A549 (cell line): ENCODE data around the gene TSHZ3. TPM values are rescaled to one million over a fixed set of nuclear protein-coding genes. Genes with fewer than 3 reads are reported as not detected.

ENCODE experiments used
- ATAC-seq, 2 experiments: fragments of 200-7000 bp in 1 of 2; fragments of >200 bp in 1 of 2; cut with Nextera tagmentation in 1 of 2; cut with Tn5 transposase in 1 of 2; 3 replicates each; pipeline versions ENCODE4 v1.8.0 to v1.9.1; 2018 to 2020; ENCODE audit warnings: mild to moderate bottlenecking in 1 of 2, moderate library complexity in 1 of 2
- CTCF ChIA-PET: fragments of 300-600 bp; sonication (Branson Sonifier 250); formaldehyde crosslinking; extraction: SDS; loops from one replicate; lab custom pipeline; 2021; ENCODE audit warnings: antibody characterized with exemption, inconsistent platforms; lab: Yijun Ruan, JAX
- POLR2A ChIA-PET: fragments of 350-600 bp; formaldehyde crosslinking; extraction: SDS; loops from one replicate; lab custom pipeline; 2021; ENCODE audit warnings: antibody characterized with exemption, inconsistent platforms; lab: Yijun Ruan, JAX
- DNase-seq, 2 experiments: peaks; one replicate each; pipeline versions ENCODE4 v3.0.0 to v3.0.0-alpha.2; 2011 to 2016; ENCODE audit warnings: low read depth in 1 of 2, low spot score in 1 of 2
- FAIRE-seq: peaks from 2 replicates; lab custom pipeline; 2011; peaks lifted over from hg19 to GRCh38; lab: Jason Lieb, UNC
- H3K27ac ChIP-seq, 2 experiments: fragments of >200 bp; sonication (Bioruptor Twin); formaldehyde crosslinking; 3 replicates each; pipeline ENCODE4 v1.5.1; 2016 to 2017
- H3K4me1 ChIP-seq: fragments of >200 bp; sonication (Bioruptor Twin); formaldehyde crosslinking; 3 replicates; pipeline ENCODE4 v1.6.1; 2016
- H3K4me2 ChIP-seq: fragments of >200 bp; sonication (Bioruptor Twin); formaldehyde crosslinking; 3 replicates; pipeline ENCODE4 v1.6.1; 2016
- H3K4me3 ChIP-seq: fragments of >200 bp; sonication (Bioruptor Twin); formaldehyde crosslinking; 3 replicates; pipeline ENCODE4 v1.5.1; 2016
- H3K9me3 ChIP-seq: fragments of >200 bp; sonication (Bioruptor Twin); formaldehyde crosslinking; 3 replicates; pipeline ENCODE4 v1.6.1; 2016
- BCL3 ChIP-seq: fragments of >200 bp; sonication (Bioruptor Twin); formaldehyde crosslinking; IDR thresholded peaks from 3 replicates; pipeline ENCODE4 v1.6.1; 2016
- BHLHE40 ChIP-seq: IDR thresholded peaks from 2 replicates; pipeline ENCODE4 v1.6.1; 2012; ENCODE audit warnings: low read depth, low read length, inconsistent platforms
- CBX2 ChIP-seq: fragments of 200-600 bp; sonication (generic); IDR thresholded peaks from 2 replicates; pipeline ENCODE4 v1.6.1; 2016; ENCODE audit warnings: low read depth, mild to moderate bottlenecking, borderline replicate concordance
- CHD4 ChIP-seq: fragments of 200-600 bp; sonication (generic); IDR thresholded peaks from 2 replicates; pipeline ENCODE4 v1.6.1; 2016; ENCODE audit warnings: antibody characterized with exemption, mild to moderate bottlenecking, borderline replicate concordance
- E2F6 ChIP-seq: IDR thresholded peaks from 2 replicates; pipeline ENCODE4 v1.6.1; 2012; ENCODE audit warnings: low read depth, borderline replicate concordance
- EP300 ChIP-seq, 2 experiments: fragments of >200 bp; sonication (Bioruptor Twin); formaldehyde crosslinking; IDR thresholded peaks; 2 replicates in 1 of 2; 3 replicates in 1 of 2; pipeline ENCODE4 v1.6.1; 2016 to 2017
- FOSB ChIP-seq: fragments of 250-450 bp; sonication (Bioruptor Pico); IDR thresholded peaks from 2 replicates; pipeline ENCODE4 v1.5.0; 2020; ENCODE audit warnings: mild to moderate bottlenecking, moderate library complexity
- GATA3 ChIP-seq: IDR thresholded peaks from 2 replicates; pipeline ENCODE4 v1.6.1; 2012; ENCODE audit warnings: borderline replicate concordance
- HDAC2 ChIP-seq: fragments of 200-600 bp; sonication (generic); IDR thresholded peaks from 2 replicates; pipeline ENCODE4 v1.6.1; 2016
- HES2 ChIP-seq: fragments of >200 bp; sonication (Bioruptor Twin); formaldehyde crosslinking; IDR thresholded peaks from 2 replicates; pipeline ENCODE4 v1.6.1; 2016
- HMGXB4 ChIP-seq: fragments of 250-450 bp; sonication (Bioruptor Pico); IDR thresholded peaks from 2 replicates; pipeline ENCODE4 v1.5.0; 2021; ENCODE audit warnings: mild to moderate bottlenecking, moderate library complexity, borderline replicate concordance
- HOXB5 ChIP-seq: fragments of 250-450 bp; sonication (Bioruptor Pico); IDR thresholded peaks from 2 replicates; pipeline ENCODE4 v1.5.0; 2020; ENCODE audit warnings: mild to moderate bottlenecking, moderate library complexity
- JUNB ChIP-seq: fragments of >200 bp; sonication (Bioruptor Twin); formaldehyde crosslinking; IDR thresholded peaks from 2 replicates; pipeline ENCODE4 v1.6.1; 2016
- KDM5A ChIP-seq: fragments of 200-600 bp; sonication (generic); IDR thresholded peaks from 2 replicates; pipeline ENCODE4 v1.6.1; 2016; ENCODE audit warnings: antibody characterized with exemption, mild to moderate bottlenecking
- MAZ ChIP-seq: fragments of 150-350 bp; IDR thresholded peaks from 2 replicates; pipeline ENCODE4 v1.6.1; 2014; ENCODE audit warnings: antibody characterized with exemption, low read depth, low read length, borderline replicate concordance
- PBX3 ChIP-seq: IDR thresholded peaks from 2 replicates; pipeline ENCODE4 v1.6.1; 2012
- PHF8 ChIP-seq: fragments of 200-600 bp; sonication (generic); IDR thresholded peaks from 2 replicates; pipeline ENCODE4 v1.6.1; 2016; ENCODE audit warnings: low read depth, mild to moderate bottlenecking, antibody characterized with exemption, moderate library complexity, borderline replicate concordance
- RARB ChIP-seq: fragments of 250-450 bp; sonication (Bioruptor Pico); IDR thresholded peaks from 2 replicates; pipeline ENCODE4 v1.8.0; 2021; ENCODE audit warnings: mild to moderate bottlenecking, moderate library complexity
- USF2 ChIP-seq: fragments of 450-650 bp; IDR thresholded peaks from 2 replicates; pipeline ENCODE4 v1.6.1; 2014; ENCODE audit warnings: antibody characterized with exemption
- ZC3H11A ChIP-seq: fragments of 450-650 bp; IDR thresholded peaks from 2 replicates; pipeline ENCODE4 v1.6.1; 2014; ENCODE audit warnings: antibody characterized with exemption, mild to moderate bottlenecking
- ZFP36 ChIP-seq: fragments of 450-650 bp; IDR thresholded peaks from 2 replicates; pipeline ENCODE4 v1.6.1; 2014; ENCODE audit warnings: borderline replicate concordance; ENCODE audit not compliant: partially characterized antibody
- ZSCAN20 ChIP-seq: fragments of 250-450 bp; sonication (Bioruptor Pico); IDR thresholded peaks from 2 replicates; pipeline ENCODE4 v1.8.0; 2022; ENCODE audit warnings: mild to moderate bottlenecking, moderate library complexity
- WGBS: methylation state at CpG from one replicate; pipeline ENCODE4 v1.1.6; 2017; ENCODE audit errors: missing lambda C conversion rate; 5-methylcytosine and 5-hydroxymethylcytosine counted together
- polyA plus RNA-seq, 4 experiments: library from polyadenylated mRNA; depleted of rRNA in 3 of 4; stranded (reverse); fragments of >200 nt; fragmentation: RNase III in 1 of 4; extraction: RNeasy Plus Mini Kit Qiagen cat#74134 plus additional on column Dnase treatment in 1 of 4; gene quantifications; 2 replicates in 3 of 4; 3 replicates in 1 of 4; pipeline ENCODE4 v1.2.3, GENCODE V29; 2011 to 2017

Gene TSHZ3
- polyA plus RNA-seq, 2 of the 4 experiments (the other 2 are of a cell fraction), result 0.92 to 2.0 TPM

GRCh38 chr19:31269425-31270127, 79.7 kb downstream of the TSHZ3 start:
- TF ChIP-seq FOSB (CRISPR knock-in tag) (no peak), ZC3H11A (no peak), JUNB (no peak)
- Histone ChIP-seq H3K4me3 (no peak overlapping the region), H3K4me1 (no peaks in the 10 kb centered on the region), H3K4me2 (no peak overlapping the region), H3K9me3 (no peaks in the 10 kb centered on the region), H3K27ac (no peak overlapping the region)
- no peak for FAIRE-seq
- ChIA-PET POLR2A (no interaction called here), CTCF (interaction anchor here (0.8 kb wide), 1 partner anchor 10 kb away, joined by 3 read pairs; no protein-coding TSS in a partner anchor)
- ATAC-seq, result no peak
- no peak for DNase-seq
- 35% methylated on average over 10 of the region's 10 CpGs for WGBS

- ChIA-PET POLR2A (no interaction called here), CTCF (interaction anchor here (0.8 to 1.4 kb wide), 3 partner anchors 11 to 17 kb away, joined by 3 to 4 read pairs (median 4); no protein-coding TSS in a partner anchor)
- no peak for TF ChIP-seq CBX2
- no peak for TF ChIP-seq MAZ
- TF ChIP-seq PBX3, result no peak
- TF ChIP-seq EP300 (IDR thresholded peaks at IDR 0.05), result no peak
- Histone ChIP-seq H3K9me3 (no peaks in the 10 kb centered on the region), H3K4me3 (no peak overlapping the region), H3K27ac (no peak overlapping the region), H3K4me1 (no peaks in the 10 kb centered on the region), H3K4me2 (no peak overlapping the region)
- 47% methylated on average over 15 of the region's 15 CpGs for WGBS
- FAIRE-seq (no peak), ATAC-seq (no peak), DNase-seq (no peak)
Measured at GRCh38 chr19:31268751-31269383, 80.4 kb downstream of the TSHZ3 start.

- FAIRE-seq, result no peak
- H3K4me1 ChIP-seq, result no peaks in the 10 kb centered on the region
- H3K4me3 ChIP-seq, result no peak overlapping the region
- no peak for ATAC-seq
- ChIA-PET POLR2A (no interaction called here), CTCF (interaction anchor here (0.8 to 1.9 kb wide), 2 partner anchors 12 to 957 kb away, joined by 3 to 5 read pairs; no protein-coding TSS in a partner anchor)
- no peaks in the 10 kb centered on the region for H3K9me3 ChIP-seq
- H3K27ac ChIP-seq, result no peak overlapping the region
- no peak for TF ChIP-seq GATA3
- no peak for TF ChIP-seq HOXB5 (CRISPR knock-in tag)
- no peak for TF ChIP-seq RARB (CRISPR knock-in tag)
- TF ChIP-seq JUNB, result no peak
- TF ChIP-seq HDAC2, result no peak
- WGBS, result 24% methylated on average over 7 of the region's 7 CpGs
- no peak overlapping the region for H3K4me2 ChIP-seq
- no peak for DNase-seq
Measured at GRCh38 chr19:31266731-31267130, 82.5 kb downstream of the TSHZ3 start.

- no peak for DNase-seq
- ChIA-PET POLR2A (no interaction called here), CTCF (interaction anchor here (0.8 kb wide), 1 partner anchor 958 kb away, joined by 3 read pairs; no protein-coding TSS in a partner anchor)
- WGBS, result 13% methylated on average over 4 of the region's 4 CpGs
- Histone ChIP-seq H3K4me3 (no peak overlapping the region), H3K4me2 (no peak overlapping the region), H3K27ac (no peak overlapping the region), H3K9me3 (no peaks in the 10 kb centered on the region), H3K4me1 (no peaks in the 10 kb centered on the region)
- no peak for ATAC-seq
- FAIRE-seq, result no peak
- TF ChIP-seq PHF8 (no peak), KDM5A (no peak), USF2 (no peak), E2F6 (no peak), ZSCAN20 (CRISPR knock-in tag) (no peak), ZFP36 (no peak), CBX2 (no peak), HMGXB4 (no peak), CHD4 (no peak), BCL3 (no peak), HOXB5 (CRISPR knock-in tag) (no peak), HES2 (no peak), BHLHE40 (no peak)
Measured at GRCh38 chr19:31266196-31266595, 83.0 kb downstream of the TSHZ3 start.
